Measurements from ENCODE around the gene HDGF.

- TF ChIP-seq RFX5 (IDR thresholded peaks at IDR 0.05; ENCODE audit: borderline replicate concordance, low read depth, low read length) (no peak), ATF2 (IDR thresholded peaks at IDR 0.05; ENCODE audit: low read length) (no peak), POLR2A (IDR thresholded peaks at IDR 0.05; ENCODE audit: control extremely low read depth in 1 of 2, low read depth in 2 of 2, low read length in 2 of 2) (no peak), TCF12 (IDR thresholded peaks at IDR 0.05; ENCODE audit: low read depth, low read length) (no peak), CTCF (IDR thresholded peaks at IDR 0.05; ENCODE audit: control extremely low read depth in 1 of 3, insufficient read depth in 1 of 3, low read depth in 1 of 3, low read length in 3 of 3) (no peak), SIX5 (IDR thresholded peaks at IDR 0.05; ENCODE audit: low read depth, low read length) (no peak), POLR2AphosphoS5 (IDR thresholded peaks at IDR 0.05; ENCODE audit: low read depth, low read length) (no peak), TEAD4 (IDR thresholded peaks at IDR 0.05; ENCODE audit: low read depth, low read length) (no peak), CHD7 (IDR thresholded peaks at IDR 0.05; ENCODE audit: insufficient replicate concordance, low read length) (no peak), ATF3 (IDR thresholded peaks at IDR 0.05; ENCODE audit: insufficient read depth, low read depth, low read length) (no peak)
These were observed 29.9 kb downstream of the HDGF start for GRCh38 chr1:156721535-156721934.

Data from H1 (cell line).